HepG2 (cell line): ENCODE data around the gene MAP4K3. TPM values are rescaled to one million over a fixed set of nuclear protein-coding genes. Genes with fewer than 3 reads are reported as not detected.

Experiments used
- ATAC-seq: fragments of 200-7000 bp; cut with Tn5 transposase; 3 replicates; pipeline ENCODE4 v1.9.1; 2020; ENCODE audit warnings: mild to moderate bottlenecking, moderate library complexity
- Bru-seq: library from RNA; stranded (reverse); fragments of 400-500 nt; gene quantifications from one replicate; lab custom pipeline; 2021; lab: Mats Ljungman, UMichigan
- BruChase-seq, 2 experiments: library from RNA; stranded (reverse); fragments of 400-500 nt; gene quantifications; one replicate each; lab custom pipeline; 2021; lab: Mats Ljungman, UMichigan
- BruUV-seq: library from RNA; stranded (reverse); fragments of 400-500 nt; replicated peaks from 2 replicates; lab custom pipeline; 2021; lab: Mats Ljungman, UMichigan
- CTCF ChIA-PET: fragments of 300-600 bp; formaldehyde crosslinking; extraction: SDS; loops from one replicate; lab custom pipeline; 2021; ENCODE audit warnings: low total read pairs, inconsistent platforms, low intra/inter-chr PET ratio; lab: Yijun Ruan, JAX
- POLR2A ChIA-PET: fragments of 350-600 bp; sonication (Branson Sonifier 250); formaldehyde crosslinking; loops from one replicate; lab custom pipeline; 2020; ENCODE audit warnings: antibody characterized with exemption, inconsistent platforms; lab: Yijun Ruan, JAX
- DNase-seq: peaks from one replicate; pipeline ENCODE4 v3.0.0-alpha.2; 2015; ENCODE audit warnings: low spot score
- FAIRE-seq: peaks from 3 replicates; lab custom pipeline; 2011; peaks lifted over from hg19 to GRCh38; lab: Jason Lieb, UNC
- H2AFZ ChIP-seq: one replicate; pipeline ENCODE4 v1.6.1; 2011; ENCODE audit warnings: low read length, inconsistent platforms
- H3K27ac ChIP-seq: fragments of 300-600 bp; 3 replicates; pipeline ENCODE4 v1.8.0; 2011; ENCODE audit warnings: mixed run types, mild to moderate bottlenecking, mixed read lengths, low read length, inconsistent platforms; ENCODE audit not compliant: insufficient read depth; ENCODE audit errors: extremely low read length
- H3K27me3 ChIP-seq, 2 experiments: fragments of 200-600 bp in 1 of 2; 2 replicates in 1 of 2; 3 replicates in 1 of 2; pipeline versions ENCODE4 v1.6.0 to v1.8.0; 2011; ENCODE audit warnings: low read length in 2 of 2, mild to moderate bottlenecking in 2 of 2, moderate library complexity in 2 of 2, inconsistent platforms in 1 of 2; ENCODE audit not compliant: insufficient read depth in 2 of 2, control insufficient read depth in 1 of 2
- H3K36me3 ChIP-seq, 2 experiments: fragments of 200-600 bp in 1 of 2; replicated peaks in 1 of 2; 2 replicates in 1 of 2; 3 replicates in 1 of 2; pipeline versions ENCODE4 v1.5.1 to v1.8.0; 2011; ENCODE audit warnings: low read length in 2 of 2, inconsistent platforms in 1 of 2; ENCODE audit not compliant: insufficient read depth in 2 of 2, control insufficient read depth in 1 of 2
- H3K4me1 ChIP-seq: 2 replicates; pipeline ENCODE4 v1.5.1; 2012; ENCODE audit warnings: low read length, inconsistent platforms; ENCODE audit not compliant: insufficient read depth
- H3K4me2 ChIP-seq: 2 replicates; pipeline ENCODE4 v1.6.0; 2011; ENCODE audit warnings: low read depth, low read length, inconsistent platforms
- H3K4me3 ChIP-seq, 3 experiments: fragments of 200-600 bp in 1 of 3; sonication (generic), shearing (Covaris generic) in 1 of 3; replicated peaks in 1 of 3; 2 replicates each; pipeline ENCODE4 v1.5.1; 2011 to 2016; ENCODE audit warnings: low read length in 3 of 3, inconsistent platforms in 2 of 3, low read depth in 2 of 3, mild to moderate bottlenecking in 2 of 3, control low read depth in 1 of 3, mixed read lengths in 1 of 3; ENCODE audit not compliant: insufficient read depth in 1 of 3
- H3K79me2 ChIP-seq: one replicate; pipeline ENCODE4 v1.6.1; 2011; ENCODE audit warnings: low read length, inconsistent platforms; ENCODE audit not compliant: insufficient read depth
- H3K9ac ChIP-seq: 2 replicates; pipeline ENCODE4 v1.6.0; 2011; ENCODE audit warnings: mild to moderate bottlenecking, low read depth, low read length, inconsistent platforms; ENCODE audit not compliant: insufficient read depth
- H3K9me3 ChIP-seq: 2 replicates; pipeline ENCODE4 v1.5.1; 2012; ENCODE audit warnings: mild to moderate bottlenecking, low read length
- H4K20me1 ChIP-seq: 2 replicates; pipeline ENCODE4 v1.6.0; 2011; ENCODE audit warnings: inconsistent platforms, mild to moderate bottlenecking, low read length, moderate library complexity; ENCODE audit not compliant: insufficient read depth
- ATF6 ChIP-seq: sonication (generic); formaldehyde crosslinking; conservative IDR thresholded peaks from 2 replicates; pipeline ENCODE4 v1.4.0; 2020; ENCODE audit warnings: missing genetic modification reagents
- CBX1 ChIP-seq: IDR thresholded peaks from one replicate; pipeline ENCODE4 v1.6.1; 2016; ENCODE audit warnings: antibody characterized with exemption, low read depth
- KLF12 ChIP-seq: sonication (generic); formaldehyde crosslinking; IDR thresholded peaks from 2 replicates; pipeline ENCODE4 v1.4.0; 2020; ENCODE audit warnings: missing genetic modification reagents, borderline replicate concordance
- KLF16 ChIP-seq, 2 experiments: sonication (generic) in 1 of 2; formaldehyde crosslinking in 1 of 2; IDR thresholded peaks; 2 replicates each; pipeline versions ENCODE4 v1.6.1 to v1.8.0; 2016 to 2023; ENCODE audit warnings: missing genetic modification reagents in 2 of 2, missing compliant biosample characterization in 1 of 2
- MYC ChIP-seq: sonication (generic); formaldehyde crosslinking; IDR thresholded peaks from 2 replicates; pipeline ENCODE4 v1.9.0; 2021; ENCODE audit warnings: missing genetic modification reagents, borderline replicate concordance
- ZNF564 ChIP-seq: sonication (generic); formaldehyde crosslinking; IDR thresholded peaks from 2 replicates; pipeline ENCODE4 v1.8.1; 2023; ENCODE audit warnings: mild to moderate bottlenecking, missing genetic modification reagents
- ZNF720 ChIP-seq: sonication (generic); formaldehyde crosslinking; IDR thresholded peaks from 2 replicates; pipeline ENCODE4 v1.4.0; 2020; ENCODE audit warnings: missing genetic modification reagents
- WGBS: methylation state at CpG from one replicate; pipeline ENCODE4 v1.1.6; 2017; ENCODE audit warnings: low lambda C conversion rate; 5-methylcytosine and 5-hydroxymethylcytosine counted together
- in situ Hi-C: cut with HindIII; loops from 2 replicates; pipeline ENCODE4 v1.10.0; 2017; ENCODE audit warnings: low pct_unique_long_range_greater_than_20kb; ENCODE audit not compliant: extremely low pct_ligation_motif_present
- intact Hi-C: fragments of 100-400 bp; cut with micrococcal nuclease; formaldehyde crosslinking; loops from one replicate; pipeline ENCODE4 v1.10.0; 2022; ENCODE audit not compliant: unreplicated experiment
- long read RNA-seq, 2 experiments: library from RNA in 1 of 2; library from polyadenylated mRNA in 1 of 2; stranded (forward) in 1 of 2; unstranded in 1 of 2; transcript quantifications; one replicate each; pipeline ENCODE4 v2.0.0, GENCODE V29; 2019 to 2022
- polyA minus RNA-seq, 3 experiments: library from RNA; depleted of rRNA, polyadenylated mRNA; stranded (reverse); fragments of >200 nt; gene quantifications; 2 replicates each; pipeline ENCODE4 v1.2.3, GENCODE V29; 2011; ENCODE audit warnings: low replicate concordance in 1 of 3
- polyA plus RNA-seq, 8 experiments: library from polyadenylated mRNA; depleted of rRNA in 3 of 8; stranded (reverse) in 7 of 8; unstranded in 1 of 8; fragments of >200 nt; fragmentation: Illumina TruSeq in 4 of 8; extraction: Trizol in 4 of 8; gene quantifications; 2 replicates each; pipeline versions ENCODE4 v1.2.1 to v1.2.3, GENCODE V29; 2011 to 2016; ENCODE audit warnings: low read depth in 4 of 8, missing spikeins in 1 of 8, mixed read lengths in 1 of 8; ENCODE audit not compliant: insufficient read depth in 1 of 8
- total RNA-seq, 5 experiments: library from RNA; depleted of rRNA; stranded (reverse); fragments of >200 nt; fragmentation: Illumina TruSeq; extraction: Trizol; gene quantifications; 2 replicates each; pipeline ENCODE4 v1.2.3, GENCODE V29; 2016; ENCODE audit warnings: low read depth in 1 of 5
- TF ChIP-seq, protein P1 (sequence below): sonication (generic); formaldehyde crosslinking; IDR thresholded peaks from 2 replicates; pipeline ENCODE4 v1.4.0; 2020; ENCODE audit warnings: missing genetic modification reagents
- TF ChIP-seq, protein P2 (sequence below): IDR thresholded peaks from 2 replicates; pipeline ENCODE4 v1.6.1; 2016; ENCODE audit warnings: low read depth, borderline replicate concordance

The MAP4K3 gene
- total RNA-seq (2016; rRNA removed; fragmentation: Illumina TruSeq; extraction: Trizol) (45.9 and 49.6 TPM in 2 replicates), polyA plus RNA-seq (2011; rRNA removed) (38.9 and 53.2 TPM in 2 replicates), polyA minus RNA-seq (2011; rRNA and poly(A)+ RNA removed; ENCODE audit: low replicate concordance) (4.5 and 18.5 TPM in 2 replicates), Bru-seq, nascent RNA (percentile 95 among the genes with signal in this experiment), BruChase-seq, experiment 1, labeled RNA remaining after a 6-hour chase (percentile 88 among the genes with signal in this experiment), BruChase-seq, experiment 2, labeled RNA remaining after a 2-hour chase (percentile 91 among the genes with signal in this experiment)
- total RNA-seq (2016; cell fraction: cytosol; rRNA removed; fragmentation: Illumina TruSeq; extraction: Trizol; ENCODE audit: low read depth), result 9.3 and 11.7 TPM in 2 replicates
- 46.7 and 48.9 TPM in 2 replicates for total RNA-seq (2016; cell fraction: insoluble cytoplasmic fraction; rRNA removed; fragmentation: Illumina TruSeq; extraction: Trizol)
- 17.7 and 20.9 TPM in 2 replicates for total RNA-seq (2016; cell fraction: membrane; rRNA removed; fragmentation: Illumina TruSeq; extraction: Trizol)
- total RNA-seq (2016; cell fraction: nucleus; rRNA removed; fragmentation: Illumina TruSeq; extraction: Trizol), result 85.1 and 105 TPM in 2 replicates
- 15.2 and 25.2 TPM in 2 replicates for polyA plus RNA-seq (2011; cell fraction: cytosol; rRNA removed)
- 42.0 and 43.8 TPM in 2 replicates for polyA plus RNA-seq (2011; cell fraction: nucleus; rRNA removed)
- polyA plus RNA-seq (2012), result 42.7 and 67.4 TPM in 2 replicates
- 3.1 and 3.5 TPM in 2 replicates for polyA plus RNA-seq (2016; cell fraction: cytosol; fragmentation: Illumina TruSeq; extraction: Trizol; ENCODE audit: low read depth)
- polyA plus RNA-seq (2016; cell fraction: insoluble cytoplasmic fraction; fragmentation: Illumina TruSeq; extraction: Trizol; ENCODE audit: low read depth), result 44.4 and 45.5 TPM in 2 replicates
- polyA plus RNA-seq (2016; cell fraction: membrane; fragmentation: Illumina TruSeq; extraction: Trizol; ENCODE audit: low read depth), result 8.1 and 8.9 TPM in 2 replicates
- polyA plus RNA-seq (2016; cell fraction: nucleus; fragmentation: Illumina TruSeq; extraction: Trizol; ENCODE audit: insufficient read depth, low read depth), result 91.5 and 93.7 TPM in 2 replicates
- 40.5 and 40.9 TPM in 2 replicates for polyA minus RNA-seq (2011; cell fraction: cytosol; rRNA and poly(A)+ RNA removed)
- 370 and 413 TPM in 2 replicates for polyA minus RNA-seq (2011; cell fraction: nucleus; rRNA and poly(A)+ RNA removed)
- long read RNA-seq, experiment 1, partial matches to known transcripts, result 4 of 6 reads
- long read RNA-seq, experiment 1, other reads (novel, unspliced or antisense), result 2 of 6 reads
- long read RNA-seq, experiment 2, partial matches to known transcripts, result 0 of 27 reads
- long read RNA-seq, experiment 2, other reads (novel, unspliced or antisense), result 27 of 27 reads

DNA sequence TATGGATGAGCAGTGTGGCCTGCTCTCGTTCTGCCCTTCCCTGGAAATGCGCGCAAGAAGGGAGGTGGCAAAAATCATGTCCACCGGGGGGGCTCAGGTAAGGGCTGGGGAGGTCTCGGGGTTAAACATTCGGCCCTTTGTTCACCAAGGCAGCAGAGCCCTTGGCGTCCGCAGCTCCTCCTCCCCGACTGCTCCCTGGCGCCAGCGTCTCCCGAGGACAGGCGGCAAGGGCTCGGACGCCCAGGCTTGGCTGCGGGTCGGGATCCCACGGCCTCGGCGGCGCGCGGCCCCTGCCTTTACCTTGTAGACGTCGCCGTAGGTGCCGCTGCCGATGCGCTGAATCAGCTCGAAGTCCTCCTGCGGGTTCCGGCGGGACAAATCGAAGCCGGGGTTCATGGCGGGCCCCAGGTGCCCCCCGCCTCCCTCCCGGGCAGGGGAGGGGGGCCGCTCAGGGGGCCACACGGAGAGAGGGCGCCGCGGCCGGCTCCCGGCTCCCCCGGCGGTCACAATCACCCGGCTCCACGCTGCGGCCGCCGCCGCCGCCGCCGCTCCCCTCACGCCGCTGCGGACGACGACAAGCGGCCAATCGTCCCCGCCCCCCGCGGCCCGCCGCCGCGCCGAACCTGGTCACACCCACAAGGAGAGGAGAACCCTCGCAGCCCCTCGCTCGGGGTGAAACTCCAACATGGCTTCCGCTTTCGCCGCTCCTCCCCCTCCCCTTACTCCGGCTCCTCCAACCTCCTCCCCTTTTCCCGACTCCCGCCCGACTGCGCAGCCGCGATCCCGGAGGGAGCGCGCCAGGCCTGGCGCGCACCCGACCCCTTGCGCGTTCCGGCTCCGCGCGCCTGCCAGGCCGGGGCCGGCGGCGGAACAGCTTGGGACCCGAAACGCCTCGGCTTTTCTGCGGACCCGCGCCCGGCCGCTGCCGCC is at the start of gene MAP4K3:
Gene MAP4K3 (minus strand): TSS at position 694 of the 930 bp plus-strand sequence. CDS start 298 bp downstream, at position 396.
- no peaks in the 10 kb centered on the region for H3K9me3 ChIP-seq
- H3K4me3 ChIP-seq, result peak within 1 kb of the TSS; percentile 92 to 95 (median 93)
- DNase-seq, result peak; percentile 96
- intact Hi-C loops (loop anchor here (1.0 to 2.0 kb wide), 4 partner anchors 33 to 76 kb away; no protein-coding TSS in a partner anchor), in situ Hi-C loops (loop anchor here (5.0 kb wide), 1 partner anchor 65 kb away; no protein-coding TSS in a partner anchor)
- 1% methylated on average over 39 of the region's 109 CpGs for WGBS
- no peaks in the 10 kb centered on the region for H3K36me3 ChIP-seq
- no TSS peak for BruUV-seq
- peaks cover 62% of the 10 kb centered on the region for H3K4me1 ChIP-seq
- H3K27ac ChIP-seq, result peak within 1 kb of the TSS; percentile 94
- H3K27me3 ChIP-seq, result no peaks in the 10 kb centered on the region; a peak in 1 of 5 replicates
- peaks cover 82% of the 10 kb centered on the region for H3K79me2 ChIP-seq
- peak within 1 kb of the TSS; percentile 91 for H3K4me2 ChIP-seq
- peaks cover 34% of the 10 kb centered on the region for H4K20me1 ChIP-seq
- H3K9ac ChIP-seq, result peak within 1 kb of the TSS; percentile 92
- no peak within 1 kb of the TSS for H2AFZ ChIP-seq
- POLR2A ChIA-PET, result interaction anchor here (0.7 to 4.0 kb wide), 15 partner anchors 8 to 156 kb away, joined by 3 to 35 read pairs (median 4); no protein-coding TSS in a partner anchor
- ATAC-seq, result peak; percentile 85
- CTCF ChIA-PET, result no interaction called here
- peak; percentile 60 for FAIRE-seq
- TF ChIP-seq KLF12 (CRISPR knock-in tag) (peak; percentile 81), MYC (peak; percentile 80), KLF16 (CRISPR knock-in tag; IDR thresholded peaks at IDR 0.05) (peak in 1 of 2 experiments; percentile 86; a peak in 1 of 4 replicates), ZNF720 (CRISPR knock-in tag) (no peak), ATF6 (CRISPR knock-in tag) (peak; percentile 71; the same call in 1 of the 2 replicates), ZNF564 (no peak; the same call in 1 of the 2 replicates), CBX1 (peak; percentile 61)
- TF ChIP-seq, protein P1, sequence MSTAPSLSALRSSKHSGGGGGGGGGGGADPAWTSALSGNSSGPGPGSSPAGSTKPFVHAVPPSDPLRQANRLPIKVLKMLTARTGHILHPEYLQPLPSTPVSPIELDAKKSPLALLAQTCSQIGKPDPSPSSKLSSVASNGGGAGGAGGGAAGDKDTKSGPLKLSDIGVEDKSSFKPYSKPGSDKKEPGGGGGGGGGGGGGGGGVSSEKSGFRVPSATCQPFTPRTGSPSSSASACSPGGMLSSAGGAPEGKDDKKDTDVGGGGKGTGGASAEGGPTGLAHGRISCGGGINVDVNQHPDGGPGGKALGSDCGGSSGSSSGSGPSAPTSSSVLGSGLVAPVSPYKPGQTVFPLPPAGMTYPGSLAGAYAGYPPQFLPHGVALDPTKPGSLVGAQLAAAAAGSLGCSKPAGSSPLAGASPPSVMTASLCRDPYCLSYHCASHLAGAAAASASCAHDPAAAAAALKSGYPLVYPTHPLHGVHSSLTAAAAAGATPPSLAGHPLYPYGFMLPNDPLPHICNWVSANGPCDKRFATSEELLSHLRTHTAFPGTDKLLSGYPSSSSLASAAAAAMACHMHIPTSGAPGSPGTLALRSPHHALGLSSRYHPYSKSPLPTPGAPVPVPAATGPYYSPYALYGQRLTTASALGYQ (CRISPR knock-in tag), result no peak
- TF ChIP-seq, protein P2, sequence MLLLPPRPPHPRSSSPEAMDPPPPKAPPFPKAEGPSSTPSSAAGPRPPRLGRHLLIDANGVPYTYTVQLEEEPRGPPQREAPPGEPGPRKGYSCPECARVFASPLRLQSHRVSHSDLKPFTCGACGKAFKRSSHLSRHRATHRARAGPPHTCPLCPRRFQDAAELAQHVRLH (CRISPR knock-in tag), result peak; percentile 80; the same call in 1 of the 2 replicates
